Measurements from ENCODE around the gene ZCCHC7. TPM values are rescaled to one million over a fixed set of nuclear protein-coding genes. Genes with fewer than 3 reads are reported as not detected.

ZCCHC7 gene
- total RNA-seq, 2 donors from 2014 or later = 21.2 to 22.7 TPM

- 92 to 94% methylated on average over 3 to 4 of the region's 4 CpGs for WGBS, 2 experiments (ENCODE audit: insufficient coverage in 1 of 2, insufficient read length in 1 of 2)
- Histone ChIP-seq H3K36me3 (ENCODE audit: control insufficient read depth, insufficient read depth, low read length) (no peaks in the 10 kb centered on the region), H3K4me3 (ENCODE audit: low read length) (no peak overlapping the region), H3K4me1 (ENCODE audit: control insufficient read depth, insufficient read depth, low read length) (no peaks in the 10 kb centered on the region), H3K27ac (ENCODE audit: low read depth, low read length) (no peak overlapping the region), H3K27me3 (ENCODE audit: control insufficient read depth, insufficient read depth, low read length, poor library complexity, severe bottlenecking) (no peaks in the 10 kb centered on the region), H3K9ac (ENCODE audit: extremely low read depth, low read length, poor library complexity, severe bottlenecking) (no peak overlapping the region), H3K9me3 (ENCODE audit: control insufficient read depth, low read length) (no peaks in the 10 kb centered on the region)
- DNase-seq = no peak
- no peak for TF ChIP-seq CTCF (conservative IDR thresholded peaks at IDR 0.05)
- H3K9me3 Mint-ChIP-seq = no peaks in the 10 kb centered on the region
- H3K4me3 Mint-ChIP-seq = no peak overlapping the region
- no peak overlapping the region for H3K27ac Mint-ChIP-seq
- no peaks in the 10 kb centered on the region for H3K27me3 Mint-ChIP-seq (ENCODE audit: insufficient read depth)
- H3K4me1 Mint-ChIP-seq = no peaks in the 10 kb centered on the region
- H3K36me3 Mint-ChIP-seq (ENCODE audit: low read depth) = peaks cover 9% of the 10 kb centered on the region
Observed at GRCh38 chr9:37172557-37172956, 52.2 kb downstream of the ZCCHC7 start.

- H3K4me1 ChIP-seq (ENCODE audit: control insufficient read depth, insufficient read depth, low read length) = no peaks in the 10 kb centered on the region
- no peaks in the 10 kb centered on the region for H3K9me3 Mint-ChIP-seq
- H3K4me1 Mint-ChIP-seq = peaks cover 2% of the 10 kb centered on the region
- DNase-seq = no peak
- no peaks in the 10 kb centered on the region for H3K27me3 Mint-ChIP-seq (ENCODE audit: insufficient read depth)
- TF ChIP-seq CTCF (conservative IDR thresholded peaks at IDR 0.05) = no peak
- no peak overlapping the region for H3K27ac ChIP-seq (ENCODE audit: low read depth, low read length)
- WGBS, 2 experiments (ENCODE audit: insufficient coverage in 1 of 2, insufficient read length in 1 of 2) = 98 to 100% methylated on average over 2 of the region's 2 CpGs
- no peaks in the 10 kb centered on the region for H3K9me3 ChIP-seq (ENCODE audit: control insufficient read depth, low read length)
- no peak overlapping the region for H3K9ac ChIP-seq (ENCODE audit: extremely low read depth, low read length, poor library complexity, severe bottlenecking)
- no peak overlapping the region for H3K27ac Mint-ChIP-seq
- no peaks in the 10 kb centered on the region for H3K36me3 ChIP-seq (ENCODE audit: control insufficient read depth, insufficient read depth, low read length)
- H3K27me3 ChIP-seq (ENCODE audit: control insufficient read depth, insufficient read depth, low read length, poor library complexity, severe bottlenecking) = no peaks in the 10 kb centered on the region
- no peak overlapping the region for H3K4me3 ChIP-seq (ENCODE audit: low read length)
- H3K36me3 Mint-ChIP-seq (ENCODE audit: low read depth) = peaks cover 9% of the 10 kb centered on the region
- no peak overlapping the region for H3K4me3 Mint-ChIP-seq
Observed at GRCh38 chr9:37174247-37174646, 53.9 kb downstream of the ZCCHC7 start.

GRCh38 chr9:37178742-37179141 lies 58.4 kb downstream of the ZCCHC7 start:
- Histone ChIP-seq H3K36me3 (ENCODE audit: control insufficient read depth, insufficient read depth, low read length) (peaks cover 4% of the 10 kb centered on the region), H3K9ac (ENCODE audit: extremely low read depth, low read length, poor library complexity, severe bottlenecking) (no peak overlapping the region), H3K27me3 (ENCODE audit: control insufficient read depth, insufficient read depth, low read length, poor library complexity, severe bottlenecking) (no peaks in the 10 kb centered on the region), H3K4me3 (ENCODE audit: low read length) (no peak overlapping the region), H3K27ac (ENCODE audit: low read depth, low read length) (no peak overlapping the region), H3K4me1 (ENCODE audit: control insufficient read depth, insufficient read depth, low read length) (peaks cover under 1% of the 10 kb centered on the region), H3K9me3 (ENCODE audit: control insufficient read depth, low read length) (no peaks in the 10 kb centered on the region)
- no peak for TF ChIP-seq CTCF (conservative IDR thresholded peaks at IDR 0.05)
- Mint-ChIP-seq H3K9me3 (no peaks in the 10 kb centered on the region), H3K27me3 (ENCODE audit: insufficient read depth) (no peaks in the 10 kb centered on the region), H3K27ac (no peak overlapping the region), H3K36me3 (ENCODE audit: low read depth) (peaks cover 8% of the 10 kb centered on the region), H3K4me3 (no peak overlapping the region), H3K4me1 (peaks cover 3% of the 10 kb centered on the region)
- DNase-seq = no peak
- 86 to 93% methylated on average over 1 to 2 of the region's 2 CpGs for whole genome bisulfite sequencing, 2 experiments (ENCODE audit: insufficient coverage in 1 of 2, insufficient read length in 1 of 2)

Data from endodermal cell (in vitro differentiated cells).